HG03039 (cell line): ENCODE results near the gene NDUFAF5.
"Not testable (repeated sequence)": the region's sequence is repeated elsewhere in the genome, so short reads cannot be mapped to it uniquely, and the experiment has no call there.

Source experiments
- ATAC-seq: cut with Tn5 transposase; IDR thresholded peaks from one replicate; pipeline ENCODE4 v1.9.1; 2021; ENCODE audit warnings: mild to moderate bottlenecking, moderate library complexity; ENCODE audit not compliant: unreplicated experiment

The NDUFAF5 gene, protein sequence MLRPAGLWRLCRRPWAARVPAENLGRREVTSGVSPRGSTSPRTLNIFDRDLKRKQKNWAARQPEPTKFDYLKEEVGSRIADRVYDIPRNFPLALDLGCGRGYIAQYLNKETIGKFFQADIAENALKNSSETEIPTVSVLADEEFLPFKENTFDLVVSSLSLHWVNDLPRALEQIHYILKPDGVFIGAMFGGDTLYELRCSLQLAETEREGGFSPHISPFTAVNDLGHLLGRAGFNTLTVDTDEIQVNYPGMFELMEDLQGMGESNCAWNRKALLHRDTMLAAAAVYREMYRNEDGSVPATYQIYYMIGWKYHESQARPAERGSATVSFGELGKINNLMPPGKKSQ

DNA sequence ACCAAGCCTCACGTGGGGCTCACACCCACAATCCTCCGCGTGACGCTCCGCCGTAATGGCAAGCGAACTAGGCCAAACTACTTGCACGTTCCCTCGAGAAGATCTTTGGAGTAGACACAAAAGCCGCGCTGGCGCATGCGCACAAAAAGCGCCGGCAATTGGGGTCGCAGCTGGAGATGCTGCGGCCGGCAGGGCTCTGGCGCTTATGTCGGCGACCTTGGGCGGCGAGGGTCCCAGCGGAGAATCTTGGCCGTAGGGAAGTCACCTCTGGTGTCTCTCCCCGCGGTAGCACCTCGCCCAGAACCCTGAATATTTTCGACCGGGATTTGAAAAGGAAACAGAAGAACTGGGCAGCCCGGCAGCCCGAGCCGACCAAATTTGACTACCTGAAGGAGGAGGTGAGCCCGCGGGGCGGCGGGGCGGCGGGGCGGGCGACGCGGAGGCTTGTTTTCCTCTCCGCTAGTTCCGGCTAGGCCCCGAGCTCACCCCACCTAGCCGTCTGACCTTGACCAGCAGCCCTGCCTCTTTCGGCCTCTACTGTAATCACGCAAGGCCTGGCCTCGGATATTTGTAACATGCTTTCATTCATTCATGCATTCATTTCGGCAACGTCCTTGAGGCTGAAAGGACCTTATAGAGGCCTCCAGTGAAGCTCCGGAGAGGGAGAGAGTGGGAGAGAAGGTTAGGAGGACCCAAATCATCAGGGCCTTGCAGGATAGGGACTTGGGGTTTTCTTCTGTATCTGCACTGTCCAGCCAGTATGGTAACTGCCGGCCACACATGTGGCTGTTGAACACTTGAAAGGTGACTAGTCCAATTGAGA is at the start of gene NDUFAF5, which contains the start of gene ESF1:
Gene NDUFAF5, plus strand, starts transcription at position 136 of the 823 bp plus-strand sequence. Its CDS starts 41 bp downstream, at position 177.
Gene ESF1, minus strand, starts transcription at position 27 of the 823 bp plus-strand sequence. CDS start 1,779 bp downstream, outside the sequence.
- peak; percentile 95 for ATAC-seq

DNA sequence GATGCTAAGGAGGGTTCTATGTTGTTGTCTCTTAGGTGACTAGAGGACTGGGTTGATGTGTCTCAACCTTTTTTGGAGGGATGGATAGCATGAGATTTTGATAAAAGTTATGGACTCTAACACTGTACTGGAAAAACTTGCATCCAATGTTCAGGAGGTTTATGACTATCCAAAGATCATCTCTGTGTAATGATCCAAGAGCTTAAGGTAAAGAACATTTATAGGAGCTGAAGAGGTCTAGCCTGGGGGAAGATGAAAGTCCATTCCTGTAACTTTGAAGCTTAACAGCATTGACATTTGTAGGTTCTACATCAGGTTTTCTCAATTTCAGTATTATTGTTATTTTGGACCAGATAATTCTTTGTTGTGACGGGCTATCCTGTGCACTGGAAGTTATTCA is 49.0 kb upstream of the NDUFAF5 start:
- ATAC-seq, result no peak

GRCh38 chr20:13736436-13737191 is 48.2 kb upstream of the NDUFAF5 start:
- no peak for ATAC-seq

DNA sequence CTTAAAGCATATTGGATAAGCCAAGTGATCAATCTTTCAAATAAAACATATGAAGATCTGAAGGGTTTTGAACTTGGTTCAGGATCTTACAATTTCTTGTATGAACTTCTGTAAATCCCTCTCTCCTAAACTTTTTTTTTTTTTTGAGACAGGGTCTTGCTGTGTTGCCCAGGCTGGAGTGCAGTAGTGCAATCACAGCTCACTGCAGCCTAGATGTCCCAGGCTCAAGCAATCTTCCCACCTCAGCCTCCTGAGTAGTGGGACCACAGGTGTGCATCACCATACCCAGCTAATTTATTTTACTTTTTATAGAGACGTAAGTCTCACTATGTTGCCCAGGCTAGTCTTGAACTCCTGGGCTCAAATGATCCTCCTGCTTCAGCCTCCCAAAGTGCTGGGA is 46.6 kb upstream of the NDUFAF5 start:
- not testable (repeated sequence) for ATAC-seq

DNA sequence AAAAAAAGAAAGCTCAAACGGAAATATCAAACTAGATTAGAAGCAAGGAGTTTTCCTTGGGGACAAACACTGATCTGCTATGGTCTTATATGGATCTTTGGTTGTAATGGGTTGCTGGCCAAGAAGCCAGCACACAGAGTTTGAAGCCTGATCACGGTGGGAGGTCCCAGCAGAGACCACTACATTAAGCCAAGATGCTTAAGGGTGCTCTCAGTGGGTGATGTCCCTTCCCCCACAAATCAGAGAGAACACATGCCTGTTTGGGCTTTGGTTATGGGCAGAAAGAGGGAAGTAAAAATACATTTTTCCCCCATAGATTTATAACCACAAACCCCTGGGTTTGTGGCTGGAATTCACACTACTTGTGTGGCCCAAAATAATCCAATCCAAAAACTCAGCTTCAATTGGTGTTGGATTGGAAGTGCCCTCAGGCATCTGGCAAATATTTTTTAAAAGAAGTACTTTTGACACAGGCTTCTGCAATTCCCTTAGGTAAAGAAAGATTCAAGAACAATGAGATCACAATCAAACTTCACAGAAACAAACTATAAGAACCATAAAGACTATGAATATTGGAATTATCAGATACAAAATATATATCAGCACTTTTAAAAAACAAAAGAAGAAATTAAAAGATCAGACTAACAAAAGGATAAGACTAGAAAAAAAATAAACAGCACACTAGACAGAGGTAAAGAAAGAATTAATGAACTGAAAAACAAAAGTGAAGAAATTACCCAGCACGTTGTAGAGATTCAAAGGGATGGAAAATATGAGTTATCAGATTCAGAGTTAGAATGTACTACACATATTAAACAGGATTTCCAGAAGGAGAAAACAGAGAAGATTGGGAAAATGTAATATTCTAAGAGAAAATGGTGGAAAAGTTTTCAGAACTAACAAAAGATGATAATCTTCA is 44.8 kb upstream of the NDUFAF5 start:
- no peak for ATAC-seq

DNA sequence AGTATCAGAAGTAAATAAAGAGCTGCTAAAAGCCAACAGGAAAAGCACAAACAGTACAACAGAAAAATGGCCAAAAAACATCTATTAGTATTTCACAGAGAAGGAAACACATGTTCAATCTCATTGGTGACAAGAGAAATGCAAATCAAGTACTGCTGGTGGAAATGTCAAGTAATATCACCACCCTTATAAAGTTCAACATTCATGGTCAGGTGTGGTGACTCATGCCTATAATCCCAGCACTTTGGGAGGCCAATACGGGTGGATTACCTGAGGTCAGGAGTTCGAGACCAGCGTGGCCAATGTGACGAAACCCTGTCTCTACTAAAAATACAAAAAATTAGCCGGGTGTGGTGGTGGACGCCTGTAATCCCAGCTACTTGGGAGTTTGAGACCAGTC is 42.9 kb upstream of the NDUFAF5 start:
- ATAC-seq, result no peak

DNA sequence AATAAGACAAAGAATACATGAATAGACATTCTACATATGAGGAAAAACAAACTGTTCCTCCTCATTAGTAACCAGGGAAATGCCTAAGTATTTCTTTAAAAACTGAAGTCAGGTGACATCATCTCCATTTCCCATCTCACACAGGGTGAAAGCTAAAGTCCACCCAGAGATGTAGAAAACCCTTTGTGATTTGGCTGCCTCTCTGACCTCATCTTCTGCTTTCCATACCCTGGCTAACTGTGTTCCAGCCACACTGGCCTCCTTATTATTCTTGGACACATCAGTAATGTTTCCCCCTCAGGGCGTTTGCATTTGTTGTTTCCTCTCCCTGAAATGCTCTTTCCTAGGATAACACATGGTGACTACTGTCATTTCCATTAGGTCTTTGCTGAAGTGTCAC is 40.5 kb upstream of the NDUFAF5 start:
- ATAC-seq, result no peak

GRCh38 chr20:13745784-13746183 is 39.0 kb upstream of the NDUFAF5 start:
- no peak for ATAC-seq

- no peak for ATAC-seq
These were observed 35.0 kb upstream of the NDUFAF5 start for GRCh38 chr20:13749811-13750210.

DNA sequence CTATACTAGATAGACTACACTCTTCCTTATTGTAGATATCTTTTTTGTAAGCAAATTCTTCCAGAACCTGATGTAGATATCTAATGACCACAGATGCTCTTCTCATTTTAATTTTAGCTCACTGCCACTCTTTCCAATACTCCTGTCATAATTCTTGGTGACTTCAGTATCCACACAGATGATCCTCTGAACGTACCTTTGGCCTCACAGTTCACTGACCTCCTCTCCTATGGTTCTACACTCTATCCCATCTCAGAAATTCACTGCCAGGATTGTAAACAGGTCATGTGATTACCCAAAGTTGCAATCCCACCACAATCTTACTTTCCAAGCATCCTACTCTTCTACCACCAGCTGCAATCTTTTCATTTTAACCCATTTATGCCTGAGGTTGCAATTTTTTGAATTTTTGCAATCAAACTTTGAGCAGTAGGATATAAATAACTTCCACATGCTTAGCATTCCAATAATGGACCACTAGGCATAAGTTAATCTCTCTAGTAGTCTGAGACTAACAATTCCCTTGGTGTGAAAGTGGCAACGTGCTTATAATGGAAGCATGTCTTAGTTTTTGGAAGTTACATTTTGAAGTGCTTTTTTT is 31.3 kb upstream of the NDUFAF5 start:
- ATAC-seq, result no peak

DNA sequence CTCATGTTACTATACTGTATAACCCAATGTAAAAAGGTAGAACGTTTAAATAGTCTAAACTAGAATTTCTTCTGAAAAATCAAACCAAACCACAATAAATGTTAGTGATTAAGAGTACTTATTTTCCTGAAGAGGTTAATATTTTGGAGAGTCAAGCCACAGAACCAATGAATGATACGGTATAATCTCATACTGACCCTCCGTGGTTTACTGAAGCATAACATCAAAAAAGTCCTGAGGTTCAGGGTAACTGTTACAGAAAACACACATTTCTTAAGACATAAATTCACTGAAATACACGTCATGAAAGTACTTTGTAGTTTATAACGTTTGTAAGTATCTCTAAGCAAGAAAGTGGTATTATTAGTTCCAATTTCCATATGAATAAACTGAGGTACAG is 29.0 kb upstream of the NDUFAF5 start:
- ATAC-seq, result no peak

GRCh38 chr20:13756551-13756950 is 28.3 kb upstream of the NDUFAF5 start:
- ATAC-seq, result no peak

DNA sequence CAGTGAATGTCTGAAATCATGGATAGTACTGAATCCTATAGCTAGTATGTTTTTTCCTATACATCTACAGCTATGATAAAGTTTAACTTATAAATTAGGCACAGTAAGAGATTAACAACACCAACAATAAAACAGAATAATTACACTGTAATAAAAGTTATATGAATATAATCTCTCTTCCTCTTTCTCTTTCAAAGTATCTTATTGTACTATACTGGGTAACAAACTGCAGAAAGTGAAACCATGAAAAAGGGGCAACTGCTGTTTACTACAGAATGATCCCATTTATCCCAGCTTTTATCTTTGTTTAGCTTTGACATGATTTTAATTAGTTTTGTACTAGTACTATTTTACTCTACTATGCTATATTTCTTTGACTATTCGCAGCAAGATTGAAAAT is 25.9 kb upstream of the NDUFAF5 start:
- ATAC-seq, result no peak

GRCh38 chr20:13760451-13760946 is 24.3 kb upstream of the NDUFAF5 start:
- not testable (repeated sequence) for ATAC-seq

DNA sequence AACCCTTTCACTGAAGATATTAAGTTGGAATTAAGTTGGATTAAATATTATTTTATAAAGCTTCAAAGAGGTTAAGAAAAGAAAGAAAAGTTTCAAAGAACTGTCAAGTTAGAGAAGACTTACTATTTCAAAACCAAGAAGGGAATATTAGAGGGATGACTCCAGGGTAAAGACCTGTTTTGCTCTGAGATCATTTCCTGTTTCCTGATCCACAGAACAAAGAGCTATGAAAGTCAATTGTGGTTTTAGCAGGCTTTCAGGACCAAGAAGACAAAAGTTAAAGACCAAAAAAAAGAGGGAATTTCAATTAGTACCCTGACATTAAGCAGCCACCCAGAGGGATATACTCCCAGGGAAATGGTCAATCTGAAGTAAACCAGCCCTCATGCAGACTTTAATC is 19.5 kb upstream of the NDUFAF5 start:
- no peak for ATAC-seq

DNA sequence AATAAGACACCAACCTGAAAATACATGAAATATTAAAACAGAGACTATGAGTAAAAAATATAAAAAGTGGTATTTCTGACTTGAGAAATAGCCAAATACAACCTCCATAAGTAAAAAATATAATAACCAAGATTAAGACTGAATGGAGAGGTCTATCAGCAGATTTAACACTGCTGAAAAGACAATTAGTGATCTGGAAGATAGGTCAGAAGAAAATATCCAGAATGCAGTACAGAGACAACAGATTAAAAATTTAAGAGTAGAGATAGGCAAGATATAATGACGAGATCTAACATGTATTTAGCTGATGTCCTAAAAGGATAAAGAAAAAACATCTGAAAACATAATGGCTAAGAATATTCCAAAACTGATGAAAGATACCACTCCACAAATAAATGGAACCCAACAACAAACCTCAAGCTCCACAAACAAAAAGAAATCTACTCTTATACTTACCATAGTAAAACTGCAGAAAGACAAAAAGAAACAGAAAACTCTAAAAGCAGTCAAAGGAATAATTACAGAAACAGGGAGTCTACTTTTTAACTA is 18.9 kb upstream of the NDUFAF5 start:
- ATAC-seq, result no peak

DNA sequence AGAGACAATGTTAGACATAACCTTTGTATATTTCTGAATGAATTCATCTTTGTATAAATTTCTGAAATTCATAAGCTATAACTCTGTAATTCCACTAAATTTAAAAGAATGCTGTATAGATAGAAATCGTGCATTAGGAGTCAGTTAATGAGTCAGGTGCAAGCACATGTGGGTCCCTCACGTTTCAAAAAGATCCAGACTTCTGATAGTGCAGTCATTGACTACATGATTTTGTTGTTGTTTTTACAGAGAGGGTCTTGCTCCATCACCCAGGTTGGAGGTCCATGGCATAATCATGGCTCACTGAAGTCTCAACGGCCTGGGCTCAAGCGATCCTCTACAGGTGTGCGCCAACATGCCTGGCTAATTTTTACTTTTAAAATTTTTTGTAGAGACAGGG is 14.7 kb upstream of the NDUFAF5 start:
- no peak for ATAC-seq

DNA sequence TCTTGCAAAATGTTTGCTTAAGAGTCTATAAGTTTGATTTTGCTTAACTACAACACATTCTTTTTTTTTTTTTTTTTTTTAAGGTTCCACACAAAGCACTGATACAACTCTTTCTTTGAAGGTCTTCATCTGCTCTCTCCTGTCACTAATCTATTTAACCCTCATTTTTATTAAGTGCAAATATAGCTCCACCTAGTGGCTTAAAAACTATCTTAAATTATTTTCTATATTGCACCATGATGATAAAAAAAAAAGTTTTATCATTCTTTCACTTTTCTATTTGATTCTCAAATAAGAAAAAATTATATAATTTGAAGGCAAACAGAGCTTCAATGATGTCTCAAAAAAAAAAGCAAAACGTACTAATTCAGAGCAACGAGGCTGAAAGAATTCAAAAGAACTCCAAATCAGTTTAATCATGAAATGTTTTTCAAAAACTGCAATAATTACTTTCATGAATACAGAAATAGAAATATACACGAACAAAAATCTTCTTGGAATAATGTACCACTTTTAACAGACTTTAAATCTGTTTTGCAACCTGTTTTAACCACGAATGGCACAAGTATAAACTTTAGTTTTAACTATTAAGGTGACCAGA is 12.9 kb upstream of the NDUFAF5 start:
- ATAC-seq, result no peak

DNA sequence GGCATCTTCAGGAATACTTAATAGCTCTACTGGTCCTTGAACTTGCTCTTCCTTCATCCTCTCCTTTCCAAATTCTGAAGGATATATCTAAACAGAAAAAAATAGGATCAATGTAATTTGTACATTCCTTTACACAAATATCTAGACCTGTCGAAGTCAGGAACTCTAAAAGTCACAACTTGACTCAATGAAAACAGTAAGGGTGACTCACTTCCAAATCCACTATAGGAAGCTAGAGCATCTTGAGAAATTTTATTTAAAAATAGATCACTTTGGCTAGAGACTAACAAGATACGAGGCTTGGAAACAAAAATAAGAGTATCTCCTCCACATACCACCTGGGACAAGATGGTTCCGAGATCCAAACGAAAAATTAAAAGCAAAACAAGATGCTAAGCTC is 12.3 kb upstream of the NDUFAF5 start:
- ATAC-seq, result no peak
